HFFc6 (cell line): ENCODE results near the gene METTL13. TPM values are rescaled to one million over a fixed set of nuclear protein-coding genes. Genes with fewer than 3 reads are reported as not detected.

Experiments
- DNase-seq: peaks from one replicate; pipeline ENCODE4 v3.0.0-alpha.2; 2018
- H3K27ac Mint-ChIP-seq: 2 replicates; pipeline ENCODE4 v1.8.0; 2020; ENCODE audit warnings: mild to moderate bottlenecking, mixed read lengths
- H3K27me3 Mint-ChIP-seq: 2 replicates; pipeline ENCODE4 v1.8.0; 2021; ENCODE audit warnings: mild to moderate bottlenecking, moderate library complexity, mixed read lengths; ENCODE audit not compliant: insufficient read depth
- H3K36me3 Mint-ChIP-seq: 2 replicates; pipeline ENCODE4 v1.8.0; 2021; ENCODE audit warnings: low read depth, mixed read lengths
- H3K4me1 Mint-ChIP-seq: 2 replicates; pipeline ENCODE4 v1.8.0; 2020; ENCODE audit warnings: low read depth, mixed read lengths
- H3K4me3 Mint-ChIP-seq: 2 replicates; pipeline ENCODE4 v1.8.0; 2020; ENCODE audit warnings: mild to moderate bottlenecking, moderate library complexity, mixed read lengths
- H3K9me3 Mint-ChIP-seq: 2 replicates; pipeline ENCODE4 v1.8.0; 2020; ENCODE audit warnings: mild to moderate bottlenecking, mixed read lengths
- total RNA-seq, 6 experiments: library from RNA; stranded (reverse); fragmentation: NEBNext Ultra II Directional; extraction: Animal tissue kit (Norgen Biotek cat#: 25700); gene quantifications; 2 replicates in 1 of 6; 3 replicates in 5 of 6; pipeline ENCODE4 v1.2.3, GENCODE V29; 2021
- TF ChIP-seq, protein P1 (sequence below): fragments of 200-600 bp; sonication (generic); IDR thresholded peaks from 2 replicates; pipeline ENCODE4 v1.5.0; 2021; ENCODE audit warnings: antibody characterized with exemption, mild to moderate bottlenecking

Gene METTL13
- total RNA-seq, 6 experiments from 2014 or later: 23.4 to 31.5 (median 25.4) TPM

DNA sequence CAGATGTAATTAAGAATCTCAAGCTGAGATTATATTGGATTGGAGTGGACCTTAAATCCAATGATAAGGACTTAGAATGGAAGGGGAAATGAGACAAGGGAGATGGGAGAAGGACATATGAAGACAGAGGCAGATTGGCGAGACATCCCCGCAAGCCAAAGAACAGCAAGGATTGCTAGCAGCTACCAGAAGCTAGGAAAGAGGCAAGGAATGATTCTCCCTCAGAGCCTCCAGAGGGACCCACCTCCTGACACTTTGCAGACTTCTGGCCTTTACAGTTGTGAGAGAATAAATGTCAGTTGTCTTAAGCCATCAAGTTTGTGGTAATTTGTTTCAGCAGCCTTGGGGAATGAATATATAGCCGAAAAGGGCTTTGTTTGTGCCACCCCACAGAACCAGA lies 20.7 kb downstream of the METTL13 start:
- Mint-ChIP-seq H3K4me1 (peaks cover 15% of the 10 kb centered on the region), H3K4me3 (no peak overlapping the region), H3K36me3 (no peaks in the 10 kb centered on the region), H3K9me3 (no peaks in the 10 kb centered on the region), H3K27me3 (peaks cover 2% of the 10 kb centered on the region; the same call in 1 of the 2 replicates), H3K27ac (no peak overlapping the region)
- TF ChIP-seq, protein P1, sequence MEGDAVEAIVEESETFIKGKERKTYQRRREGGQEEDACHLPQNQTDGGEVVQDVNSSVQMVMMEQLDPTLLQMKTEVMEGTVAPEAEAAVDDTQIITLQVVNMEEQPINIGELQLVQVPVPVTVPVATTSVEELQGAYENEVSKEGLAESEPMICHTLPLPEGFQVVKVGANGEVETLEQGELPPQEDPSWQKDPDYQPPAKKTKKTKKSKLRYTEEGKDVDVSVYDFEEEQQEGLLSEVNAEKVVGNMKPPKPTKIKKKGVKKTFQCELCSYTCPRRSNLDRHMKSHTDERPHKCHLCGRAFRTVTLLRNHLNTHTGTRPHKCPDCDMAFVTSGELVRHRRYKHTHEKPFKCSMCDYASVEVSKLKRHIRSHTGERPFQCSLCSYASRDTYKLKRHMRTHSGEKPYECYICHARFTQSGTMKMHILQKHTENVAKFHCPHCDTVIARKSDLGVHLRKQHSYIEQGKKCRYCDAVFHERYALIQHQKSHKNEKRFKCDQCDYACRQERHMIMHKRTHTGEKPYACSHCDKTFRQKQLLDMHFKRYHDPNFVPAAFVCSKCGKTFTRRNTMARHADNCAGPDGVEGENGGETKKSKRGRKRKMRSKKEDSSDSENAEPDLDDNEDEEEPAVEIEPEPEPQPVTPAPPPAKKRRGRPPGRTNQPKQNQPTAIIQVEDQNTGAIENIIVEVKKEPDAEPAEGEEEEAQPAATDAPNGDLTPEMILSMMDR: no peak
- DNase-seq: no peak

DNA sequence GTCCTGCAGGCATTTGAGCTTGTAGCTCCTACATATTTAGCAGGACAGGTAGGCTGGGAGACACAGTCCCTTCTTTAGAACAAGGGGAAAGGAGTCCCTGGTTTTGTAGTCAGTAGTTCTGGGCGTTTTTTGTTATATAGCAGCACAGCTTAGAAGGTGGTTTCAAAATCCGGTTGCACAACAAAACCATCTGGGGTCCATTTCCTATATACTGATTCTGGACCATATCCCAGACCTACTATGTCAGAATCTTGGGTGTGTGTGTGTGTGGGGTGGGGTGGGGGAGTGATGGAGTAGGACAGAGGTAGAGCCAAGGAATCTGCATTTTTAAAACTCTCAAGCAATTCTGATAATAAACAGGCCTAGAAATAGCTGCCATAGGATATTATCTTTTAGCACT lies 21.6 kb downstream of the METTL13 start:
- no peaks in the 10 kb centered on the region for H3K9me3 Mint-ChIP-seq
- no peak for DNase-seq
- H3K36me3 Mint-ChIP-seq: no peaks in the 10 kb centered on the region
- H3K4me1 Mint-ChIP-seq: peaks cover 15% of the 10 kb centered on the region
- peaks cover 2% of the 10 kb centered on the region; the same call in 1 of the 2 replicates for H3K27me3 Mint-ChIP-seq
- TF ChIP-seq, protein P1: no peak
- no peak overlapping the region for H3K27ac Mint-ChIP-seq
- H3K4me3 Mint-ChIP-seq: no peak overlapping the region

DNA sequence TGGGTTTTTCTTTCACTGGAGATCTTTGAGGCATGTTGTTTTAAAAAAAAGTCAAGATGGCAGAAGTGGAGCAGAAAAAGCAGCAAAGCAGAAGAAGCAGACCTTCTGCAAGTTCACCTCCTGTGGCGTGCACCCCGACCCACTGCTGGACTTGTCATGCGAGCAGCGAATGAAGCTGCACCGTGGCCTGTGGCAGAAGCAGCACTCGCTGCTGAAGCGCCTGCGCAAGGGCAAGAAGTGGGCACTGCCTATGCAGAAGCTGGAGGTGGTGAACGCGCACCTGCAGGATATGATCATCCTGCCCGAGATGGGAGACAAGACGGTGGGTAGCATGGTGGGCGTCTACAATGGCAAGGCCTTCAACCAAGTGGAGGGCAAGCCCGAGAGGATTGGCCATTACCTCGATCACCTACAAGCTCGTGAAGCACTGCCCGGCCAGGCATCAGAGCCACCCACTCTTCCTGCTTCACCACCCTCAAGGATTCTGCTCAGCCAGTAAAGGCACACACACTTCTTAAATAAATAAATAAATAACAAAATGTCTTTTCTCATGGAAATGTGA lies 22.1 kb downstream of the METTL13 start:
- no peaks in the 10 kb centered on the region for H3K36me3 Mint-ChIP-seq
- H3K27ac Mint-ChIP-seq: no peak overlapping the region
- DNase-seq: no peak
- peaks cover 11% of the 10 kb centered on the region for H3K4me1 Mint-ChIP-seq
- H3K9me3 Mint-ChIP-seq: no peaks in the 10 kb centered on the region
- peaks cover 2% of the 10 kb centered on the region; the same call in 1 of the 2 replicates for H3K27me3 Mint-ChIP-seq
- no peak overlapping the region for H3K4me3 Mint-ChIP-seq
- TF ChIP-seq, protein P1: no peak

DNA sequence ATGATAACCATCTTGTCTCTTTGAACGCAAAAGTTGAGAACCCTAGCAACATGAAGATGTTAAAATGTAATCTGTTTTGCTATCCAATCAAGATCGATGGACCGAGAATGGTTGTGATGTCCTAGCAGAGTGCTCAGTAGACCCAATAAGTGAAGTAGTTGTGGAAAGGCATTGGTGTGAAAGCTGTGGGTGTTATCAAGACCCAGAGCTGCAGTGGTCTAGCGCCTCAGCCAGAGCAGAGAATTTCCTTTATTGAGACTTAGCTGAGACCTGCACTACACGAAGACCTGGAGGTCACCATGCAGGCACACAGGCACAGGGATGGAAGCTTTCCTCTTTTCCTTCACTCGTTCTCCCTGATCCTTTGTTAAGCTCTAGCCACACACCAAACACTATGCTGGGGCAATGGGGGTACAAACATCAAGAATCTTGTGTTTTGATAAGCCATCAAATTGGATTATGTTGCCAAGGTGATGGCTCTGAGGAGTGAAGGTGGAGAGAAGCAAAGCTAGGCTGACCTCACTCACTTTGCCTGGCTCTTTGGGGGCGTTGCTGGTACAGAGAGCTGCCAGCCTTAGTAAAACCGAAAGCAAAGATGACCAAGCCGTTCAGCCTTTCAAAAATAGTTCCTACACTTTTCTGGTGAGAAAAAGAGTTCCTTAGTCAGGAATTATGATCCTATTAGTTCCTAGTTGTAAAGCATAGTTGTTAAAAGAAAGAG lies 24.1 kb downstream of the METTL13 start:
- H3K36me3 Mint-ChIP-seq: no peaks in the 10 kb centered on the region
- no peaks in the 10 kb centered on the region for H3K9me3 Mint-ChIP-seq
- no peak overlapping the region for H3K4me3 Mint-ChIP-seq
- H3K4me1 Mint-ChIP-seq: no peaks in the 10 kb centered on the region
- TF ChIP-seq, protein P1: no peak
- H3K27ac Mint-ChIP-seq: no peak overlapping the region
- no peak for DNase-seq
- H3K27me3 Mint-ChIP-seq: peaks cover 3% of the 10 kb centered on the region; the same call in 1 of the 2 replicates

DNA sequence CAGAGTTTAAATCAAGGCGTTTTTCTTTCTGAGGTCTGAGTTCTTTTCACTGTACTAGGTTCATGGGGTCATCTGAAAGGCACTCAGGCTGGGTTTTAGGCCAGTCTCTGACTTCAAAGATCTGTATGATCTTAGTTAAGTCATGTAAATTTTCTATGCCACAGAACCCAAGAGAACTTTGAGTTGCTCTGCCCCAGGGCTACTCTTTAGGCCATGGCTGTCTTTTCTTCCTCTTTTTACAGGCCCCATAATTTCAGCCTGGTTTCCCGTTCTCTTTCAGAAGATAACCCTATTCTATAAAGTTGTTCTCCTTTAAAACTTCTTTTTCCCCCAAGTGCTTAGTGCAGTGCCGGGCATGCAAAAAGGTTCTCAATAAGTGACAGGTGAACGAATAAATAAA lies 26.1 kb downstream of the METTL13 start:
- Mint-ChIP-seq H3K36me3 (no peaks in the 10 kb centered on the region), H3K27ac (no peak overlapping the region), H3K4me1 (no peaks in the 10 kb centered on the region), H3K27me3 (peaks cover 6% of the 10 kb centered on the region; the same call in 1 of the 2 replicates), H3K9me3 (no peaks in the 10 kb centered on the region), H3K4me3 (no peak overlapping the region)
- TF ChIP-seq, protein P1: no peak
- DNase-seq: no peak
